Measurements from ENCODE around the gene ASB6.

GRCh38 chr9:129644365-129644764 is 2.4 kb upstream of the ASB6 start:
- TF ChIP-seq POLR2A (IDR thresholded peaks at IDR 0.05; ENCODE audit: low read depth) (no peak), CTCF (IDR thresholded peaks at IDR 0.05) (no peak)
